HK-2 (cell line): ENCODE data around the gene DDAH1.

ENCODE experiments used
- DNase-seq: peaks from one replicate; pipeline ENCODE4 v3.0.0-alpha.2; 2018; ENCODE audit not compliant: unreplicated experiment

Gene DDAH1

DNA sequence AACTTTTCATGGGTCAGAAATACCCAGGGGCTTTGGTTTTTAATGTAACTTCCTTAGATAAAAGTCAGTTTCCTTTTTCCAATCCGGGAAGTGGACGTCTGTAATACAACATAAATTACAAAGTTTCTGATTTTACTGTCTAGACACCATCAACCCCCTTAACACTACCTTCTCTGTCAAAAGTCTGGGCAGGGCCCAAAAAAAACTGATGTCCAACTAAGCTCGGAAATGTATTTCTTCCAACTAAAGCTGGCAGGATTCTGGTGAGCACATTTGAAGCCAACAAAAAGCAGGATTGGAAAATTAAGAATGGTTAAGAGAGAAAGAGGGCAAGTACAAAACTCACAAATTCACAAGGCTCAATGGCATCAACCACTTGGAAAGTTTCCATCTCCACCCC lies 24.3 kb downstream of the DDAH1 start:
- no peak for DNase-seq

DNA sequence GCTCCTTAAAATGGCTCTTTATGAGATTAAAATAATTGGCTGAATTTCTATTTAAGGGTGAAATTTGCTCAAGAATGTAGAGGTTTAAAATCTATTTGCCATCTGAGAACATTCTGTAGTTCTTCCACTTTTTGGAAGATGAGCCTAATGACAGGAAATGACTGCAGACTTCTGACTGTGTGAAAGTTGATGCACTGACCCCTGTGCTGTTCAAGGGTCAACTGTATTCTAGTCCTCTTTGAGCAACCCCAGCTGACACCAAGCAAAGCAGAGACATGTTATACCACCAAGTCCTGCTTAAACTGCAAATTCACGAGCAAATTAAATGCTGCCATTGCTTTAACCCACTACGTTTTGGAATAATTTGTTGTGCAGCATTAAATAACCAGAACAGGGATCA lies 26.6 kb downstream of the DDAH1 start:
- DNase-seq, result no peak

DNA sequence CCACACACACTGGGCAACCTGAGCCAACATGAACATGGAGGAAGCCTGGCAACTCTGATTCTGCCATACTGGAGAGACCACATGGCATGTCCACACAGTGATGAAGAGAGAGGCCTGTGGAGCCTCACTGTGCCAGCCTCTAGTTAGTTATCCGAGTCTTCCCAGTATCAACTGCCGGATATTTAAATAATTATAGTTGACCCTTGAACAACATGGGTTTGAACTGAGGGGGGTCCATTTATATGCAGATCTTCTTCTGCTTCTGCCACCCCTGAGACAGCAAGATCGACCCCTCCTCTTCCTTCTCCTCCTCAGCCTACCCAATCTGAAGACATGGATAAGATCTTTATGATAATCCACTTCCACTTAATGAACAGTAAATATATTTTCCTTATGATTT lies 27.8 kb downstream of the DDAH1 start:
- no peak for DNase-seq

DNA sequence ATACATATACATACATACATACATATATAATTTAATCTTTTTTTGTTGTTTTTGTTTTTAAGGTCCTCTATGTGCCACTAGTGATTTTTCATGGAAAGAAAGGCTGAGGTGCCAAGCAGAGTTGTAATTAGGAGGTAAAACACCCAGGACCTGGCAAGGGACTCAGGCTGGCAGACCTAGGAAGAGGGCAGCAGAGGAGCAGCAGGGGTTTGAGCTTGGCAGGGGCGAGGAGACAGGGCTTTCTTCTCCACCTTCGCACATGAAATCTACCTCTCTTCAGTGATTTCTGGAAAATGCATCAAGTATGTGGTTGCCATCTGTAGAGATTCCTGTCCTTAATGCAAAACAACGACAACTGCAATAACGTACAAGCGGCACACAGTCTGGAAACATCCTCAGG lies 31.9 kb downstream of the DDAH1 start:
- no peak for DNase-seq

DNA sequence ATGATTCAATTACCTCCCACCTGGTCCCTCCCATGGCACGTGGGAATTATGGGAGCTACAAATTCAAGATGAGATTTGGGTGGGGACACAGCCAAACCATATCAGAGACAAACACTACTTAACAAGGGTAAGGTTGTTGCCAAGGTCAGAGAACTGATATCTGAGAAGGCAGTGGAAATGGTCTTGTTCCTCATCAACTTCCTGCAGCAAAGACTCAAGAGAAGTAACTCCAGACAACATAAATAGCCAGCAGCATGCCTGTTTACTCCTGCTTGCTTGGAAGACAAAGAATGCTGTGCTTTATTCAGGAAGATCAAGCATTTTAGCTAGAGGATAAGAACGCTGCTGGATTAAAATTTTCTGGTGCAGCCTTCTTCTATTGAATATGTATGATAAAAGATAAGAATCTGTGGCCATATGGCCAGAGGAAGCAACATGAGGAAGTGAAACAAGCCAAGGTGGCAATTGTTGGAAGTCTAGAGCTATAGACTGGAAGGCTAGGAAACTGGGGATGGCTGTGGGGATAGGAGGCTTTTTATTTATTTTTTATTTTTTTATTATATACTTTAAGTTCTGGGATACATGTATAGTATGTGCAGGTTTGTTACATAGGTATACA lies 36.4 kb downstream of the DDAH1 start:
- DNase-seq, result no peak

DNA sequence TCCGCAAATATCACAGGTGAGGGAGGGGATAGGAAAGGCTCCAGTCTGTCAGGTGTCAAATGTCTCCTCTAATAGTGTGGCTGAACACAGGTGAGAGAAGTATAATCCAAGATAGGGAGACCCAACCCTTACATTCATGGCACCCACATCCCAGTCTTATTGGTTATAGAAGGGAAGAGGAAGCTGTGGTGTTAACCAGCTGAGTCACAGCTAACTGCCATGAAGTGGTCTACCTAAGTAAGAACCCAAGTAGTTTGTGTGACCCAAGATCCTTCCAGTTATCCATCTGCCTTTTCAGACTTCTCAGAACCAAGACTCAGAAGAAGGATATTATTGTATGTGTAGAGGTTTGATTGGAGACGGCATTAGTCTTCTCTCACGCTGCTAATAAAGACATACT lies 37.1 kb downstream of the DDAH1 start:
- no peak for DNase-seq

DNA sequence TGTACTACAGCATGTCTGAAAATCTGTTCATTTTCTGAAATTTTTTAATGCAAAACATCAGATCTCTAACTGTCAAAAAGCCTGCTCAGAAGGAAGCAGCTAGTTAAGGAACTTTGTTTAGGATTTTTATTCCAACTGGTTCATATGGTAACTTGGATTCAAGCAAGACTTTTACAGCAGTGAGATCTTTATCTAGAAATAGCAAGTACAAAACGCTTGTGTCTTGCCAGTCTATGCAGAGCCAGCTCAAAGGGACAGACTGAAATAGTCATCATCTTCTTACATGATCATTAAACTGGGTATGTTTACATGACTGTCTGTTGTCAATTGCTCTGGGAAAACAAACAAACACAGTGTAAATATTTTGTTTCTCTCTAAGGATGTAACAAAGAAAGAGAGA lies 37.6 kb downstream of the DDAH1 start:
- no peak for DNase-seq

DNA sequence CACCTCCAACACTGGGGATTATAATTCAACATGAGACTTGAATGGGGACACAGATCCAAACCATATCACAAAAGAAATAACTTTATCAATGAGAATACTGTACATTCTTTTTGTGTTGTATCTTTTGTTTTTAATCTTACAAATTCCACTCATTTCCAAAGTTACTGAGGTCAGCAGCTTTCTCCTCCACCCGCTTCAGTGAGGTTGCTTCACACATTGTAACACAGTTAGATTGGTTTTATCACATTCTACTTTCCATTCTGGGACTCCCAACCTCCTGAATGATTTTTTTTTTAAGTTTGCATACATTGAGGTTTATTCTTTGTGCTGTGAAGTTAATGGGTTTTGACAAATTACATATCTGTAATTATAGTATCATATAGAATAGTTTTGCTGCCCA lies 43.8 kb downstream of the DDAH1 start:
- no peak for DNase-seq

DNA sequence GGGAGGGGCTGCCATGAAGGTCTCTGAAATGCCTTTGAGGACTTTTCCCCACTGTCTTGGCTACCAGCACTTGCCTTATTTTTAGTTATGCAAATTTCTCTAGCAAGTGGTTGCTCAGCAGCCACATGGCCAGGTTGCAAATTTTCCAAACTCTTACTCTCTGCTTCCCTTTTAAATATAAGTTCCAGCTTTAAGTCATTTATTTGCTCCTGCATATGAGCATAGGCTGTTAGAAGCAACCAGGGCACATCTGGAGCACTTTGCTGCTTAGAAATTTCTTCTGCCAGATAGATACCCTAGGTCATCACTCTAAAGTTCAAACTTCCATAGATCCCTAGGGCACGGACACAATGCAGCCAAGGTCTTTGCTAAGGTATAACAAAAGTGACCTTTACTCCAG lies 44.8 kb downstream of the DDAH1 start:
- DNase-seq, result no peak

DNA sequence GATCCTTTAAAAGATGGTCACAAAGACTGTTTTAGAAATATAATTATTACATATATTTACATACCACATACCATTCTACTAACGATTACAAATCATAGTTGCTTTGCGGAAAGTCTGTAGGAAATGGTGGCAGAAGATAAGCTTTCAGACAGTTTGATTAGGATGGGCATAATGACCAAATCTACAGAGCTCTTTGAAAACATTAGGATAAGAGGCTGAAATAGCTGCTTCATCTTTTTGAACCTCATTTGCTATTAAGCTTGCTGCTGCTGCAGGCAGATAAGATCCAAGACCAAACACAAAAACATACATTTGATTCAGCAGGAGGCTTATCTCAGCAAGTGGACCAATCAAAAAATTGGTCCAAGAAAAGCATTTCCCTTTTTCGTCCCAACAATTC lies 47.1 kb downstream of the DDAH1 start:
- DNase-seq, result no peak

DNA sequence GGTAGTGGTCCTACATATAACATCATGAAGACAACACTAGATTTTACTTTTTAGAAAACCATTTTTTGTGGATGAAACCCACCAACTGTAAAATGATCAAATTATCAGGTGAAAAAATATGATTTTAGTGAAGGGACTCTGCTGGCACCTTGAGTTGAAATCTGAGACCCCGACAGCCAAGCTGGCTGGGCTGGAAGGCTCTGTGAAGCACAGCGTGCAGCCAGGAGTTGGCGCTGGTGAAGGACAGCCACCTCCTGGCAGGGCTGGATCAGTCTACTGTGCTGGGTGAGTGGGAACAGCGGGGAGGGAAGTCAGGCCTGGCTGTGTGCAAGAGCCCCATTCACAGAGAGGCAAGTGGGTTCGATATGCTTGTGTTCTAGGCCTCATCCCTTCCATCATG lies 47.9 kb downstream of the DDAH1 start:
- no peak for DNase-seq

DNA sequence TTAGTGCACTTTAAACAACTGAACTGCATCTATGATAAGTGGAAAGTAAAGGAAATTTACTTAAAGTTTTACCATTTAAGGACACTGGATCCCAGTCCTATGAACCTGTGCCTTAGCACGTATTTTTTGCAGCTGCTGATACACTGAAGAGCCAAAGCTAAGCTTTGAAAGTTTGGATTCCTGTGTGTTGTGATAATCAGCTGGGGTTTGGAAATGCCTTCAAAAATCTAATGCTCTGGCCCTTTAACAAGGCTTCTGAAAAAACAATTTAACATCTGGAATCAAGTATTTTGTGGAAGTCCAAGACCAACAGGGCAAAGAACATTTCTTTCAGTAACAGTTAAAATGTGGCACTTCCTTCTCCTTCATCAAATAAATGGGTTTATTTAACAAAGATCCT lies 51.8 kb downstream of the DDAH1 start:
- DNase-seq, result no peak

DNA sequence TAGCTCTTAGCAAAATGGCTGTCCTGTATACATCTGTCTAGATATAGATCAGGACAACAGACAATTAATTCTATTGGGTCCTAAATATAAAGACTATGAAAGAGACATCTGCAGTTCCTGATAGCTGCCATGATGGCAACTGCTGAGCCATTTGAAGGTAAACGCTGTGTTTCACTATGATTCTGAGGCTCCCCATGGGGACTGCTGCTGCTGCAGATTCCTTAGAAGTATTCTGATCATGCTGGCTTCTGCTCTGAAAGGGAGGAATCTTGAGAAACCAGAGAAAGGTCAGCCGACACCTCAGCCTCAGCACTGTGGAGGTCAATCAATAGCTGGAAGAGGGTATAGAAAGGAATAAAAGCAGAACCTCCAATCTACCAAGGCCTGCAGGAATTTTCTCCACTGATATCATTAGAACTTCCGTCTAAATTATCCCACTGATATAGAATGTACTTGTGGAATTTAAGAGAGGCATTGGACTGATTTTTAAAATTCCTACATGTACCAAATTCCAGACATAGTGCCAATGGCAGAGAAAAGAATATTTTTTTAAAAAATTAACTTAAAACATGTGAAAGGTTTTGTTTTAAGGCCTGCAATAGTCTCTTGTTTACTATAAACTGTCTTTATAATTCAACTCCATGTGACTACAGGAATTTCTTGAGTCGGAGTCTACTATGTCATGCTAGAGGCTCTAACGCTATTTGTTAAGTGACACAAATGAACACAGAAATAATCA lies 53.2 kb downstream of the DDAH1 start:
- DNase-seq, result no peak

DNA sequence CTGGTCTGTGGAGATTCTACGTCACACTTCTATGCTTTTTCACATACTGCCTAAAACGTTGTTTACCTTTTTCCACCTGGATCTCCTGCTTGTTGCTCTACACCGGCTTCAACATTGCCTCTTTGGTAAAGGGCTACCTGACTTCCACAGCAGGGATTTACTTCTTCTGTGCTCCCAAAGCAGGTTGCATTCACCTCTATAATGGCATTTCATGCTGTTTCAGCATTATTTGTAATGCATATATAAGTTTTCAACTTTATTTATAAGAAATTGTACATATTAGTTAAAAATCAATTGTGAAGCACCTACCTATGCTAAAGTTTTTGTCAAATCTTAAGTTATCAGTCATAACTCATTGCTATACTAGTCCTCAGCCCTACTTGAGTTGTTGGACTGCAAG lies 55.4 kb downstream of the DDAH1 start:
- no peak for DNase-seq

DNA sequence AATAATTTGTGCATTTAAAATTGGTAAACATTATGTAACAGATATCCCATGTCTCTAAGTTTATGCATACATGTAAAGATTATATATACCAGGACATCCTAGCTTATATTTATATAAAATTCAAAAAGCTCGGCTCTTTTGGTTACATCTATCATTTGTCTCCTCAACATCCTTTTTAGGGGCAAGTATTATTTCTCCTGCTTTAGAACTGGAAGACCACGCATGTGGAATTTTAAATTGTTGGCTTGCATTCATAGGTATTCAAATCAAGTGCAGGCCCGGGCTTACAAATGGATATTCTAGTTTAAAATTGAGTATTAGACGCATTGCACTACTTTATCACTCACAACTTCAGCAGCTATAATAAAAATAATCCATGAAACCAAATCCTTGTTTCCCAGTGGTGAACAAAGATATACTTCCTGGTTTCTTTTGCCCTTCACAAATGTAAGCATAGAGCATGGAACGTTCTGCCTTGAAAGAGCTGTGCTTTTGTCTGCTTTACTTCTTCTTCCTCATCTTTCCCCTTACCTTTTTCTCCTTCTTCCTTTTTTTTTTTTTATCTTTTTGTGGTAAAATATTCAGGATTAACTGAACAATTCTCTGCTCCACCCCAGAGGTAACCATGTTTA lies 57.1 kb downstream of the DDAH1 start:
- no peak for DNase-seq

DNA sequence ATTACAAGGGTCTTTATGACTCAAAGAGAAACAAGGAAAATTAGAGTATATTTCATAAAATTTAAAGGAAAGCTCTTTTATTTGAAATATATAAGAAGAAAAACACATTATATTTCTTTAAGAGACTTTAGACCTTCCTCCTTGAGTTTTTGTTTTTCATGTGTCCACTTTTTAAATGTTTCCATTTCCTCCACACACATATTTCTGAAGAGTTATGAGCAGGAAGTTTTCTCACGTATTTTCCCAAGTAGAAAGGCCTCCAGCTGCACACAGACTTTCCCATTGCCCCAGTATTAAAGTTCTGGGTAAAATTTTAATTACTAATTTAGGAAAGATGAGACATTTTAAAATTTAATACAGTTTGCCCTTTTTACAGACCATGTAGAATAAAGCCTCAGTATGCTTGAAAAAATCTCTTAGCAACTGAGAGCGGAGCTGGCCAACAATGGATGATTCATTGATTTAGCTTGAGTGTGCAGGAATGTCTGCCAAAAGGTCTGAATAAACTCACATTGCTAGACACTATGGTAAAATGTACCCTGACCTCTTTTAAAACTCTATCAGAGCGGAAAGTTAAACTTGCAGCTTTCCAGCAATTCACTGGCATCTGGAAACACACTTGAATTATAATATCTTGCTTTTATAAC lies 57.9 kb downstream of the DDAH1 start:
- peak; percentile 41 for DNase-seq

DNA sequence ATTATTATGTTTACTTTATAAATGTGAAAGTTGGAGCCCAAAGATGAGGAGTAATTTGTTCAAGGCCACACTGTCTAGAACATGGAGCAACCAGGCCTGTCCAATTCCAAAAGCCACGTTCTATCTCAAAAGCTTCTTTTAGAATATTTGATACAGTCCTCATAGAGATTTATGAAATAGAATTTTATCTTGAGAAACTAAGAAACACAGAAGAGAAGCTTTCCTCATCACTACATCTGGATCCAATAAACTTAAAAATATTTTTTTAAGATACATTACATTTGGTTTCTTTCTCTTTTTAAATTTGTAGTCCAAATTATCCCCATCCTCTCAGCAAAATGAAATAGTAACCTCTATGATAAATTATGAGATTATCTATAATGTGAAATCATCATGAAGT lies 58.9 kb downstream of the DDAH1 start:
- no peak for DNase-seq

DNA sequence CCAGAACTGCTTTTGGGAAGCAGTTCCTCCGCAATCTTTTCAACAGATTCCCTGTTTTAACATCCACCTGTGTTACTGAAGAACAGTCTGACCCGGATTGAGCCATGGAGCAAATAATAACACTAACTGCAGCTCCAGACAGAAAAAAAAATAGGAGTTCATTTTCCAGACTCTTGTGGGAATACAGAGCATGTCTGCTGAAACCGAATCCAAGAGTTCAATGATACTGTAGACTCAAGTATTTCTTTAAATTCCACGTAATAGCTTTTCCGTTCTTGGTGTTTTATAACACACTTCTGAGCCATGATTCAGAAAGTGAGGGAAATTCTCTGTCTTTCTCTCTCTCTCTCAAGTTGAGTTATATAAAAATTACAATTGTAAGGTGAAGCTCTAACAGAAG lies 60.6 kb downstream of the DDAH1 start:
- no peak for DNase-seq

DNA sequence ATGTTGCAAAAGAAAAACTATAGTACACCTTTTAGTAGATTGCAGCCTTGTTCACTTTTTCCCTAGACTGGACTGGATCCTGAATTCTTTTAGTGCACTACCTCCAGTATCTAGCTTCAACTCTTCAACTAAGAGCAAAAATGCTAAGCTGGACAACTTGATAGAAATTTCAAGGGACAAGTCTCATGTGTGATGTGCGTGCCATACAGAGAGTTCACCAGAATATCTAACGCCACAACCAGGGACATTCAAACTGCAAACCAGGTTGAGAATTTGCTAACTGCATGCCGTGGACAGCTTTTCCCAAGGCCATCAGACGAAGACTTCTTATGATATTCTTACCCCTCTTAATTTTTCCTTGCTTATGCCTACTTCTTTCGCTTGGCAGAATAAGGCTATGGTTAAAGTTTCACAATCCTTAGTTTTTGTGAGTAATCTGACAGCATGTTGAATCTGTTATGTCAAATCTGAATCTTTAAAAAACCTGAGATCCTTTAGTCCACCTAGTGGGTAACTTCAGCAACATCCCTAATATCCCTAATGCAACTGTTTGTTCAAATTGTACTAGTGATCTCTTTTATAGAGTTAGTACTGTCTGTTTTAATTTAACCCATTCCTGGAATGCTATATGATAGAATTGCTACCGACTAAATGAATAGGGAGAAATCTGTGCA lies 66.4 kb downstream of the DDAH1 start:
- no peak for DNase-seq

DNA sequence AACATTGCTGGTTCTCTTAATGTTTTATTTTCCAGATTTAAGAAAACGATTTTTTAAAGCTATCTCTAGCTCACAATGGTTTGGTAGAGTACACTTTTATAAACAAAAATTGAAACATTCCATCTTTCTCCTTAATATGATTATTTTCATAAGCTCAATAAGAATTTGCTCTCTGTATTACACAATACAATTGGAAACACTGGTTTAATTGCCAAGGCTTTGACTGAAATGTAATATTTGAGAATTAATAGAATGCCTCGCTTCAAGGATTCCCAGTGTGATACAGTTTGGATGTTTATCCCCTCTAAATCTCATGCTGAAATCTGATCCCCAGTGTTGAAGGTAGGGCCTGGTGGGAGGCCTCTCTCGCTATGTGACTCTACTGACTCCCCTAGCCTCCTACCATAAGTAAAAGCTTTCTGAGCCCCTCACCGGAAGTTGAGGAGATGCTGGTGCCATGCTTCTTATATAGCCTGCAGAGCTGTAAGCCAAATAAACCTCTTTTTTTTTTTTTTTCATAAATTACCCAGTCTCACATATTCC lies 67.4 kb downstream of the DDAH1 start:
- DNase-seq, result no peak

DNA sequence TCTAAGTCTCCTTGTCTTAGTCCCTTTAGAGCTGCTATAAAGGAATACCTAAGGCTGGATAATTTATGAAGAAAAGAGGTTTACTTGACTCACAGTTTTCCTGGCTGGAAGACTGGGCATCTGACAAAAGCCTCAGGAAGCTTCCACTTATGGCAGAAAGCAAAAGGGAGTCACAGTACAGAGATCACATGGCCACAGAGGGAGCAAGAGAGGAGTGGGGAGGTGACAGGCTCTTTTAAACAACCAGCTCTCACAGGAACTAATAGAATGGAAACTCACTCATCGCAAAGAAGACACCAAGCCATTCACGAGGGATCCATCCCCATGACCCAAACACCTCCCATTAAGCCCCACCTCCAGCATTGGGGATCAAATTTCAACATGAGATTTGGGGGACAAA lies 68.8 kb downstream of the DDAH1 start:
- DNase-seq, result no peak

DNA sequence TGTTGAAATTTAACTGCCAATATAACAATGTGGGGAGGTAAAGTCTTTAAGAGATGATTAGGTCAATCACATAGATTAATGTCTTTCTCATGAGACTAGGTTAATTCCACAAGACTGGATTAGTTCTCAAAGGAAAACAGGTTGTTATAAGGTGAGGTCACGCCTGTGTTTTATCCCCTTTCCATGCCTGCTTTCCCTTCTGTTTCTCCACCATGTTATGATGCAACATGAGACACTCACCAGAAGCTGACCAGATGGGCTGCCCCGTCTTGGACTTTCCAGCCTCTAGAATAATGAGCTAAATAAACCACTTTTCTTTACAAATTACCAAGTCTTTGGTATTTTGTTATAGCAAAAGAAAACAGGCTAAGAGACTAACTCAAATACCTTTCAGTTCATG lies 70.8 kb downstream of the DDAH1 start:
- no peak for DNase-seq
